ENCODE data around the gene HAUS2.

GRCh38 chr15:42603978-42604377, 55.3 kb downstream of the HAUS2 start:
- TF ChIP-seq CTCF (IDR thresholded peaks at IDR 0.05), result no peak
- no peak for TF ChIP-seq POLR2AphosphoS5 (IDR thresholded peaks at IDR 0.05; ENCODE audit: low read depth, low read length)
- TF ChIP-seq, protein P1, sequence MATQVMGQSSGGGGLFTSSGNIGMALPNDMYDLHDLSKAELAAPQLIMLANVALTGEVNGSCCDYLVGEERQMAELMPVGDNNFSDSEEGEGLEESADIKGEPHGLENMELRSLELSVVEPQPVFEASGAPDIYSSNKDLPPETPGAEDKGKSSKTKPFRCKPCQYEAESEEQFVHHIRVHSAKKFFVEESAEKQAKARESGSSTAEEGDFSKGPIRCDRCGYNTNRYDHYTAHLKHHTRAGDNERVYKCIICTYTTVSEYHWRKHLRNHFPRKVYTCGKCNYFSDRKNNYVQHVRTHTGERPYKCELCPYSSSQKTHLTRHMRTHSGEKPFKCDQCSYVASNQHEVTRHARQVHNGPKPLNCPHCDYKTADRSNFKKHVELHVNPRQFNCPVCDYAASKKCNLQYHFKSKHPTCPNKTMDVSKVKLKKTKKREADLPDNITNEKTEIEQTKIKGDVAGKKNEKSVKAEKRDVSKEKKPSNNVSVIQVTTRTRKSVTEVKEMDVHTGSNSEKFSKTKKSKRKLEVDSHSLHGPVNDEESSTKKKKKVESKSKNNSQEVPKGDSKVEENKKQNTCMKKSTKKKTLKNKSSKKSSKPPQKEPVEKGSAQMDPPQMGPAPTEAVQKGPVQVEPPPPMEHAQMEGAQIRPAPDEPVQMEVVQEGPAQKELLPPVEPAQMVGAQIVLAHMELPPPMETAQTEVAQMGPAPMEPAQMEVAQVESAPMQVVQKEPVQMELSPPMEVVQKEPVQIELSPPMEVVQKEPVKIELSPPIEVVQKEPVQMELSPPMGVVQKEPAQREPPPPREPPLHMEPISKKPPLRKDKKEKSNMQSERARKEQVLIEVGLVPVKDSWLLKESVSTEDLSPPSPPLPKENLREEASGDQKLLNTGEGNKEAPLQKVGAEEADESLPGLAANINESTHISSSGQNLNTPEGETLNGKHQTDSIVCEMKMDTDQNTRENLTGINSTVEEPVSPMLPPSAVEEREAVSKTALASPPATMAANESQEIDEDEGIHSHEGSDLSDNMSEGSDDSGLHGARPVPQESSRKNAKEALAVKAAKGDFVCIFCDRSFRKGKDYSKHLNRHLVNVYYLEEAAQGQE (IDR thresholded peaks at IDR 0.05; ENCODE audit: insufficient read depth in 1 of 2, low read depth in 2 of 2, low read length in 1 of 2), result no peak
- TF ChIP-seq SIN3A (IDR thresholded peaks at IDR 0.05; ENCODE audit: borderline replicate concordance, insufficient read depth, low read depth, low read length), result no peak

Measured in Panc1 (cell line).